Fibroblast of peridontal ligament (primary cell): ENCODE results near the gene ITGB5.

Experiments
- DNase-seq: peaks from one replicate; pipeline ENCODE4 v3.0.0-alpha.2; 2010; ENCODE audit errors: extremely low read depth

Gene ITGB5, protein sequence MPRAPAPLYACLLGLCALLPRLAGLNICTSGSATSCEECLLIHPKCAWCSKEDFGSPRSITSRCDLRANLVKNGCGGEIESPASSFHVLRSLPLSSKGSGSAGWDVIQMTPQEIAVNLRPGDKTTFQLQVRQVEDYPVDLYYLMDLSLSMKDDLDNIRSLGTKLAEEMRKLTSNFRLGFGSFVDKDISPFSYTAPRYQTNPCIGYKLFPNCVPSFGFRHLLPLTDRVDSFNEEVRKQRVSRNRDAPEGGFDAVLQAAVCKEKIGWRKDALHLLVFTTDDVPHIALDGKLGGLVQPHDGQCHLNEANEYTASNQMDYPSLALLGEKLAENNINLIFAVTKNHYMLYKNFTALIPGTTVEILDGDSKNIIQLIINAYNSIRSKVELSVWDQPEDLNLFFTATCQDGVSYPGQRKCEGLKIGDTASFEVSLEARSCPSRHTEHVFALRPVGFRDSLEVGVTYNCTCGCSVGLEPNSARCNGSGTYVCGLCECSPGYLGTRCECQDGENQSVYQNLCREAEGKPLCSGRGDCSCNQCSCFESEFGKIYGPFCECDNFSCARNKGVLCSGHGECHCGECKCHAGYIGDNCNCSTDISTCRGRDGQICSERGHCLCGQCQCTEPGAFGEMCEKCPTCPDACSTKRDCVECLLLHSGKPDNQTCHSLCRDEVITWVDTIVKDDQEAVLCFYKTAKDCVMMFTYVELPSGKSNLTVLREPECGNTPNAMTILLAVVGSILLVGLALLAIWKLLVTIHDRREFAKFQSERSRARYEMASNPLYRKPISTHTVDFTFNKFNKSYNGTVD

DNA sequence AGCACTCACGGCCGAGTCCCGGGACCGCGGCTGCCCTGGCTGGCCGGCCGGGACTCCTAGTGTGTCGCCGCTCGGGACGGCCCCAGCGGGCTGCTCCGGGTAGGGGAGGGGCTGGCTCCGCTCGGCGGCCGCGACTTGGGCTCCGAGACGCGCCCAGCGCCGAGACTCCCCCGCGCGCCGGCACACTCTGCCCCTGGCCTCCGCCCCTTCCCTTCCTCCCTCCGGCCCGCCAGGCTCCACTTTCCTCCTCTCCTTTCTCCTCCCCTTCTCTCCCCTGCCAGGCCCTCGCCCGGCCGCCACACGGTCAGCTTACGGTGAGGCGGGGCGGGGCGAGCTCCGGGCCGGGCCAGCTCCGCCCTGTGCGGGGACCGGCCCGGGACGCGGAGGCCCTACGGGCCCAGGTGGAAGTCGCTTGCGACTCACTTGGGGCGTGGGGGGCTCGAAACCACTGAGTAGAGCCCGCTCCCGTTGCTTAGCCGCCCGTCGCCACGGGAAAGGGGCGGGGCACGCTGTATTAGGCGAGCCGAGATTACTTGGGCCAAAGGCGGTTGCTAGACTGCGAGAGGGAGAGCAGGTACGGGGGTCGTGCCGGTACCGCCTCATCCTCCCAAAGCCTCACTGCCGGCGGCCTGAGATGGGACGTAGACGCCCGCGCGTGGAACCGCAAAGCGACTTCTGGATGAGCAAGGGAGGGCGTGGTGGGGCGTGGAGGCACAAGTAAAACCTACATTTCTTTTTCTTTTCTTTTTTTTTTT lies at the start of gene ITGB5:
Gene ITGB5 (minus strand): TSS at position 189 of the 755 bp plus-strand sequence. CDS start 365 bp downstream, outside the sequence.
- peak; percentile 69 for DNase-seq

DNA sequence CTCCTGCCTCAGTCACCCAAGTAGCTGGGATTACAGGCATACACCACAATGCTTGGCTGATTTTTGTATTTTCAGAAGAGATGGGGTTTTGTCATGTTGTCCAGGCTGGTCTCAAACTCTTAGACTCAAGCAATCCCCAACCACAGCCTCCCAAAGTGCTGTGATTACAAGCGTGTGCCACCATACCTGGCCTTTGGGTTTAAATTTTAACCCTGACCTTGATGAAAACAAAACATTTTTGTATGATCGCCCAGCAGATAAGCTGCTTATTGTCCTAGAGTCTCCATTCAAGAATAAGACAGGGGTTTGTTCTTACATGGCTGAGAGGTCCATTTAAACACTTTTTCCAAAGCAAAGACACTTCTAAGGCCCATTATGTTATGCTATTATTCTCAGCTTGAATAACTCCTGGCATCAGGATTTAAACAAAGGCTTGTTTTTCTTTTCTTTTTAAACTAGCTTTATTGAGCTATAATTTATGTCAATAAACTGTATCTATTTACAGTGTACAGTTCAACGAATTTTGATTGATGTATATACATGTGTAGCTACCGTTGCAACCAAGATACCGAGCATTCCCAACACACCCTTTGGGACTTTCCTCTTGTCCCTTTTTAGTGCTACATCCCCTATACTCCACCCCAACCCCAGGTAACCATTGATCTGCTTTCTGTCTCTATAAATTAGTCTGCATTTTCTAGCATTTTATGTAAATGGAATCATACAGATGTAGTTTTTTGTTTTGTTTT lies 48.8 kb upstream of the ITGB5 start:
- no peak for DNase-seq

DNA sequence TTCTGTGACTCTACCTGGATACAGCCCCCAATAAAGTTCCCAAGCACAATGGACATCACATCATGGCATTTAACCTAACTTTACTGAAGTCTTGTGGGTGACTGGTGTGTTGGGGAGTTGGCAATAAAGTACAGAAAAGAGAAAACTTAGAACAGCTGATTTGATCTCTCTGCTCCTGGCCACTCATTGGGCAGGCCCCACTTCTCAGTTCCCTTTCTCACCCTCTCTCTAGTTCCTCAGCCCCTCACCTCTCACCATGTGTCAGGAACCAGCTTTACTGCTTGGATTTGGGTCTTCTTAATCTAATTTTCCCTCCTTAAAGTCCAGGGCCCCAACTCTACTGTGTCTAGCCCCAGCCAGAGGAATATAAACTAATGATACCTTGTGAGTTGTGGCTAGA lies 48.1 kb upstream of the ITGB5 start:
- no peak for DNase-seq

DNA sequence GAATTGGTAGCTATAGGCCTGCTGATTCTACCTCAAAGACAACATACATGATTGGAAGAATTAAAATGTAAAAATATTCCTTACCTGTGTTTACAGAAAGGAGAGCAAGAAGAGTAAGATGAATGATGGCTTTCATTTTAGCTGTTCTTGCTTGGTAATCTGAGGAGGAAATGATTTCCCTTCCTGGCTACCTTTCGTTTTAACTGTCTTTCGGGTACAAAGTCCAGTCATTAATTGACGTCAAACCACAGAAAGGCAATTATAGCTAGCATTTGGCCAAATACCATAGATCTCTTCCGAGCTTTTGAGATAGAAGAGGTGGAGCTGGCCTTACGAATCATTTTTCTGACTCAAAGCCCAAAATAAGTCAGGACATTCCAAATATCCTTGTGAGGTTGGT lies 47.4 kb upstream of the ITGB5 start, which contains the start of gene MUC13:
Gene MUC13 (minus strand): TSS at position 175 of the 400 bp plus-strand sequence. CDS start 39 bp downstream, at position 136.
- DNase-seq = no peak

DNA sequence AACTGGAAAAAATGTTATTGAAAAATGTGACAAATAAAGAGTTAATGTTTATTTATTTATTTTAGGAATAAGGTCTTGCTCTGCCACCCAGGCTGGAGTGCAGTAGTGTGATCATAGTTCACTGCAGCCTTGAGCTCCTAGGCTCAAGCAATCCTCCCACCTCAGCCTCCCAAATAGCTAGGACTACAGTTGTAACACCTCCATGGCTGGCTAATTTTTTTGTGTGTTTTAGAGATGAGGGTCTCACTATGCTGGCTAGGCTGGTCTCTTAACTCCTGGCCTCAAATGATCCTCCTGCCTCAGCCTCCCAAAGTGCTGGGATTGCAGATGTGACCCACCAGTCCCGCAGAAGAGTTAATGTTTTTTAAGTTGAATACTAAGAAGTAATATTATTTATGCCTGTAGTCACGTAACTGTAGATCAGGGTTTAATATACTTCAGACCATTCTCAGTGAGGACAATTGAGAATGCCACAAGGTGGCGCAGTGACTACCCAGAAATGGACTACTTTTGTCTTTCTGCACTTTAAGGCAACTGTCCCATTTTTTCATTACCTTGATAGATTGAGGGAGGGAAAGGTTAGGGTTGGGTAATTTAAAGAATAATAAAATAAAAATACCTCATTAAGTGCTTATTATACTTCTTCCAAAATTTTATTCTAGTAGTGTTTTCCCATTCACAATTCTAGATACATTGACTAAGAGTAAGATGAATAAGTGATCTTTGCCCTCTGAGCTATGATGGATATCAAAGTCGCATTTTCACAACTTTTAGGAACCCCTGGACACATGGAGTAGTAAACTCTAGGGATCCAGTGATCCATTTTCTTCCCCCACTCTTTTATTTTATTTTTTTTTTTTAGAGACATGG lies 41.4 kb upstream of the ITGB5 start:
- peak; percentile 84 for DNase-seq

DNA sequence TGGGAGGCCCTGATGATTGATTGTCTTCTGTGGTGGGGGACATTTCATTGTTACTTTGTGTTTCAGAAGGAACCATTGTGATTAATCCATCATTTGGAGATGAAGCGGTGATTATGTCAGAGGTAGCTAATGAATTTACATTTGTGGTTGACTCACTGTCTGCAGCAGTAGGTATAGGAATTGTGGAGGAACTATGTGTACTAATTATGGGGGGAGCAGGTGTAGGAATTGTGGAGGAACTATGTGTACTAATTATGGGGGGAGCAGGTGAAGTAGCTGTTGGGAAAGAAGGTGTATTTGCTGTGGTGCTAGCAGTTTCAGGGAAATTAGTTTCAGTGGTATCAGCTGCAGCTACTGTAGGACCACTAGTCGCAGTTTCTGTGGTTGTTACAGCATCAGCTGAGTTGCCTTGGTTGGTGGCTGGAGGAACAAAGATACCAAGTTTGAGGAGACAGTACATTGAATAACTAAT lies 40.4 kb upstream of the ITGB5 start:
- no peak for DNase-seq

DNA sequence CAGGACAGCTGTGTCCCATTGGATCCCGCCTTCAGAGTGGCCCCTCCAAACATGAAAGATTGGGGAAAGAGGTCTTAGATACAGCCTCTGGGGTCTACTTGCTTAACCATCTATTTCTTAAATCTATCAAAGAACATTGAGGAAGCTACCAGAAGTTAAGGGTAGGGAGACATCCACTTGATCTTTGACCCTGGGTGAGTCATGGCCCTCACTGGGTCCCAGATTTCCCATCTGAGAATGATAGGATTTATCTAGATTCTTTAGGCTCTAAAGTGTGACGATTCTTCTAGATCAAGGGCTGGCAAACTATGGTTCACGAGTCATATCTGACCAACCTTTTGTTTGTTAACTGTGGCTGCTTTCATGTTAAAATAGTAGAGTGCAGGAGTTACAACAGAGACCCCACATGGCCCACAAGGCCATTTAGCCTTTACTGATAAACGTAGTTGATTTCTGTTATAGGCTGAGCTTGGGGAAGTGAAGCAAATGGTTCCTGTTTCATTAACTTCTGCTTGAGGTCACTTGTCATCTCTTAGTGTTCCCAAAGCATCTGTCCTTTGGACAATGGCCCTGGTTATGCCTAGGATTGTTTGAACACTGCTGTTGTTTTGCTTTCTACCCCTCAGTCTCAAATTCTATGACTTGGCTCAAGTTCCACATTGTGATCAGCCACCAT lies 39.4 kb upstream of the ITGB5 start:
- DNase-seq = no peak

DNA sequence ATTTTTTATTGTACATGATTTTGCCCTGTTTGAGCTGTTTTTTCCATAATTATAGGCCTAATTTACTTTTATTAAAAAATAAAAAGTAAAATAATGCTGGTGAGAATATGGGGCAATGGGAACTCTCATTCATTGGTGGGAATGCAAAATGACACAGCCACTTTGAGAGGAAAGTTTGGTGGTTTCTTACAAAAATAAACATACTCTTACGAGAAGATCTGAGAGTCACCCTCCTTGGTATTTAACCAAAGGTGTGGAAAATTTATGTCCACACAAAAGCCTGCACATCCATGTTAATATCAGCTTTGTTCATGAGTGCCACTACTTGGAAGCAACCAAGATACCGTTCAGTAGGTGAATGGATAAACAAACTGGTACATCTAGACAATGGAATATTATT lies 37.6 kb upstream of the ITGB5 start:
- DNase-seq = no peak

DNA sequence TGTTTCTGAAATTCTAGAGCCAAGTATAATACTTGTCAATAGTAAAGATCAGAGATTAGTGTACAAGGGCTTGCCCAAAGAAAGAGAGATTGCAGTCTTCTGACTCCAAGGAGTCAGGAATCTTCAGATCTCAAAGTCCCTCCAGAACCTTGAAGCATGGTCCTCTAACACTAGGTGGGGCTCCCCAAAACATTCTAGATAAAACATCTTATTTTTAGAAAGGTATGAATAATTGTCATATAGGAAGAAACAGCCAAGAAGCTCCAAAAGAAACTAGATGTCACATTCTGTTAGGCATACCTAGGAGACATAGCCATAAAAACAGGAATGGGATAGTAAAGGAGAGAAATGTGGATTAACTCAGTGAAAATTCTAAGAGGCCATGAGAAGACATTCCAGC lies 36.7 kb upstream of the ITGB5 start:
- DNase-seq = no peak

DNA sequence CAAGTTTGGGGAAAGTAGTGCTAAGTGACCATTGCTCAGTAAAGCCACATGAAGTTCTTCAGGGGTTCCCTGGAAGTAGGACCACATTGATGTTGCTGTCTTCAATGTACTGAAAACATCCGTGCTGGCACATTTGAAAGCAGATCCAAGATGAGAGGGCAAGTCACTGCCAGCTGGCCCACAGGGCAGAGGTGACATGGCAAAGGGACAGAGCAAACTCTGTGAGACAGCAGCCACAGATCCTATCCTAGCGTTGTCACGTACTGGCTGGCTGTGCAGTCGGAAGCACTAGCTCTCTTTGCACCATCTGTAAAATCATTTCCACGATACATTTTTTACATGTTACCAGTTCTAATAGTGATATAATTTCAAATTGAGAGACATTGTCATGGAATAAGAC lies 33.6 kb upstream of the ITGB5 start:
- no peak for DNase-seq

DNA sequence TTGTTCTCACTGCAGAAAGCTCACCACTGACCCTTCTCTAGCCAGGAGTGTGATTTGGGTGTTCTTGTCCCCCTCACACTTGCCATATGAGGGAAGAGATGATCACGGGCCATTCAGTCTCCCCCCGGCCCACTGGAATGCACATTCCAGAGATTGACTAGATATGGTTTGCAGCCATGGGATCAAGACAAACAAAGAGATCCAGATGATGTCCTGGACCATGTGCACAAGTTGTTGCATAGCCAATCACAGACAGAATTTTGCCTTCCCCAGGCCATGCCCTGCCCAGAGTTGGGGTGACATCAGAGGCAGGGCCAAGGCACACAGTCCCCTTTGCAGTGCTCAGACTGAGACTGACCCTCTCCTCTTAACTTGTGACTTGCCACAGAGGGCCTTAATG lies 32.6 kb upstream of the ITGB5 start:
- no peak for DNase-seq

DNA sequence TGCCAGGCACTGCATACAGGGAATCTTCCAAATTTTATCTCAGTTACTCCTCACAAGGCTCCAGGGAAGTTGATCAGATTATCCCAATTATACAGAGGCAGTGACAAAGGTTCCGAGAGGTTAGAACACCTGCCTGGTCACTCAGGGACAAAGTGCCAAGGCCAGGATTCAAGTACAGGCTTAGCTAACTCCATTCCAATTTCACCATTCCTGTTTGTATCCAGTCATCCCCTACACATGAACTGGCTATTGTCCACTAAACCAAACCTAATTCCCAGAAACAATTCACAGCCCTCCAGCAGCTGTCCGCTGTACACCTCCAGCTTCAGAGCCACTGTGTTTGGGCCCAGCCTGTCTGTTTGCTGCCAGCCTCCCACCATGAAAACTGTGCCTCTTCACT lies 31.4 kb upstream of the ITGB5 start:
- no peak for DNase-seq

DNA sequence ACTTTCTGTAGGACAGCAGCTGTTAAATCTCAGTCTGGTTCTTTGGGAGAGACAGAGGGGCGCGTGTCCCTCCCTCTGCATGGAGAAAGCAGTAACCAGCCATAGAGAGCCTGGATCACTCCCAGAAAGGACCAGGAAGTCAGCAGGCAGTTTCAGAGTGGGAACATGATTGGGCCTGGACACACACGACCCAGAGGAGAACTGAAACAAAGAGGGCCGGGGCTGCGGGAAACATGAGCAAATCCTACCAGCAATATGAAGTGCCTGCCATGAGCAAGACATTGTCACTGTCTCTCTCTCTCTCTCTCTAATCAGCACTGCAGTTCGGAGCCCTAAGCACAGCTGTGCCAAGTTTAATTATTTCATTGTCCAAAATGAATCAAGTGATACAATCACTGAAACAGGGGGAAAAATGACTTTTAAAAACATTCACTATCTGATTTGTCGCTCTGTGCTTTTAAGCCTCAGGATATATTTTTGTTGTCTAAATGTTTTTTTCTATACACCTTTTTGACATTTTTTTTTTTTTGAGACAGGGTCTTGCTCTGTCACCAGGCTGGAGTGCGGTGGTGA lies 29.8 kb upstream of the ITGB5 start:
- DNase-seq = no peak

DNA sequence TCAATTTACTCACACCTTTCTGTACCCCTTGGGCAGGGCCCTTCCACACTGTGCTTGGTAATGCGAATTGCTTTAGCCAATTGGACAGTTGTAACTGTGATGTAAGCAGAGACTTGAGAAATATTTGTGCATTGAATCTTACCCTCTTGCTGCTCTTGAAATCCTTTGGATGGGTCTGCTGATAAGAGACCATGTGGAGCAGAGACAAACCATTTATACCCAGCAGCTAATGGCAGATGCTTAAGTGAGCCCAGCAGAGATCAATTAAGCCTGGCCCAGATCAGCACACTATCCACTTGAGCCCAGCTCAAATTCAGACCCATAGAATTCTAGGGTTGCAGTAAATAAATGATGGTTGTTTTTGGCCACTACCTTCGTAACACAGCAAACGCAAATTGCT lies 28.1 kb upstream of the ITGB5 start:
- no peak for DNase-seq

DNA sequence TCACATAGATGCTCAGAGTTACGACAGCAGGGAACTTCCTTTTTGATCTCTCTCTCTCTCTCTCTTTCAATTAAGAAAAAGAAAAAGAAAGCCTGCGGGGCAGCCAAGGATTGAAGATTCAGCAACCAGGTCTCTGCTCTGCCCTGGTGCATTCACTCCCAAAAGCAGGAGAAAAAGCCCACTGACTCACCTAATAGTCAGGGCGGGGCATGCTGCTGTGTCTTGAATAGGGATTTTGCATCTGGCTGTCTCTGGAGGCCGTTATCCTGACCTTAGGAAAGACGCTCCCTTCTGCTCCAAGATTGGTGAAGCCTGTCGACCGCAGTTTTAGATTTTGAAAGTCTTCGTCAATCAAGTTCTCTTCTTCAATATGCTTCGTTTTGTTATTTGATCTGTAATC lies 20.8 kb upstream of the ITGB5 start:
- no peak for DNase-seq

DNA sequence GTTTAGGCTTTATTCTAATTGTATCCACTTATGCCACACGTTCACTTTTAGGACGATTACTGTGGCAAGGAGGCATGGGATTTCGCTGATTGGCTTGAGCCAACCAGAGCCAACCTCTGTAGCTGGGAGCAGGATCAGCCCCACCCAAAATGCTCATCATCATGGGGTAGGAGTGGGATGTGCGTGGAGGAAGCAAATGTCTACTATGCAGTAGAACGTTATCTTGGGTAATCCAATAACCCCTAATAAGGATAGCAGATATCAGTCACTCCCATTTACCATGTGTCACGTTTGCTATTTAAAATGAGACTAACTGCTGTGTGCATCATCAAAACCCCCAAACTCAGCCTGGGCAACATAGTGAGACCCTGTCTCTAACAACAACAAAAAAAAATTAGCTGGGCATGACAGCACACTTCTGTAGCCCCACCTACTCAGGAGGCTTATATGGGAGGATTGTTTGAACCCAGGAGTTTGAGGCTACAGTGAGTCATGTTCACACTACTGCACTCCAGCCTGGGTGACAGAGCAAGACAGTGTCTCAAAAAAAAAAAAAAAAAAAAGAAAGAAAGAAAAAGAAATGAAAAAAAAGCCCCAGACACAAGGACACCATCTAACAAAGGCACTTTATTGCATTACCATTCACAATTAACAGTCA lies 17.8 kb upstream of the ITGB5 start:
- DNase-seq = no peak

DNA sequence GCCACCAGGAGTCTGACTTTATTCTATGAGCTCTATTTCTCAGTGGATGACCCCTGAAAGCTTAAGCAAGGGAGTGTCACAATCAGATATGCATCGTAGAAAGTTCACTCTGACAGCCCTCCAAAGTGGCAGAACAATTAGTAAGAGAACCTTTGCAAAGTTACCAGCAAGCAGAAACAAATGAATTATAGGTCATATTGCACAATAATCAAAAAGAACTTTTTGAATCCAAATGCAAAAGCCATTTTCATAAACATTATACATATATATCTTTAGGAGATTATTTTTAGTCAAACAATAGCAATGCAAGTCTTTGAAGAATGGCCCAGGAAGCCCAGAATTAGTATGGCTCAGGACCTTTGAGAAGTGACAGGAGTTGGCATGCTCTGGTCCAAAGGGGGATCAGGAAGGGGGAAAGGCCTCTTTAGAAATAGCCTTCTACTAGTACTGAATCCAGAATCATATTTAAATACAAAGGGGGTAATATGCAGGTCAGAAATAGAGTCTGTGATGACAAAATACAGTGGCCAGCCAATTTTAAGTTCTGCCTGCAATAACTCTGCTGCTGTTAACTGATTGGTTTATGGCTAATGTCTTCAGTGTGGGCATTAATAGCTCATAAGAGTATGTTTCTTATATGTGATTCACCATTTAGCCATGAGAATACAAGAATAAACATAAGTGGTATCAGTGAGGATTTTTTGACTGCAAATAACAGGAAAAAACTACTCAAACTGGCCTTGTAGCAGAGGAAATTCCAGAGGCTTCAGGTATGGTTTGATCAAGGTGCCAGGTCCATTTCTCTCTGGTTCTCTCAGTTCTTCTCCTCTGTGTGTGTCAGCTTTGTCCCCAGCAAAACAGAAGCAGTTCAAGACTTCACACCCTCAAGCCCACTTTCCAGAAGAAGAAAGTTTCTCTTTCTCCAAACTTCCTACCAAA lies 17.0 kb upstream of the ITGB5 start:
- no peak for DNase-seq
